Neural progenitor cell (in vitro differentiated cells): ENCODE measurements around the gene CRB2. TPM values are rescaled to one million over a fixed set of nuclear protein-coding genes. Genes with fewer than 3 reads are reported as not detected.

Source experiments
- DNase-seq: peaks from one replicate; pipeline ENCODE4 v3.0.0-alpha.2; 2016; ENCODE audit warnings: low spot score
- H2AFZ ChIP-seq: fragments of 200-600 bp; sonication (generic); replicated peaks from 2 replicates; pipeline ENCODE4 v1.6.1; 2016; ENCODE audit warnings: antibody characterized with exemption
- H3F3A ChIP-seq: fragments of 200-600 bp; sonication (generic); 2 replicates; pipeline ENCODE4 v1.6.1; 2016; ENCODE audit warnings: antibody characterized with exemption, low read depth
- H3K27ac ChIP-seq: fragments of 200-600 bp; sonication (generic); 2 replicates; pipeline ENCODE4 v1.5.1; 2016; ENCODE audit warnings: mild to moderate bottlenecking
- H3K27me3 ChIP-seq: fragments of 200-600 bp; sonication (generic); 2 replicates; pipeline ENCODE4 v1.6.1; 2016; ENCODE audit warnings: mild to moderate bottlenecking, moderate library complexity
- H3K36me3 ChIP-seq: fragments of 200-600 bp; sonication (generic); 2 replicates; pipeline ENCODE4 v1.5.1; 2016
- H3K4me1 ChIP-seq: fragments of 200-600 bp; sonication (generic); 2 replicates; pipeline ENCODE4 v1.6.1; 2016; ENCODE audit warnings: mixed run types
- H3K4me2 ChIP-seq: fragments of 200-600 bp; sonication (generic); 2 replicates; pipeline ENCODE4 v1.6.1; 2016
- H3K4me3 ChIP-seq: fragments of 200-600 bp; sonication (generic); 2 replicates; pipeline ENCODE4 v1.5.1; 2016
- H3K79me2 ChIP-seq: fragments of 200-600 bp; sonication (generic); 2 replicates; pipeline ENCODE4 v1.6.1; 2016; ENCODE audit warnings: low read depth
- H3K9ac ChIP-seq: fragments of 200-600 bp; sonication (generic); 2 replicates; pipeline ENCODE4 v1.6.1; 2016
- H3K9me3 ChIP-seq: fragments of 200-600 bp; sonication (generic); 2 replicates; pipeline ENCODE4 v1.5.1; 2016; ENCODE audit warnings: low read depth
- H4K20me1 ChIP-seq: fragments of 200-600 bp; sonication (generic); 2 replicates; pipeline ENCODE4 v1.6.1; 2016; ENCODE audit warnings: low read depth
- H3K27ac Mint-ChIP-seq: 3 replicates; pipeline ENCODE4 v1.8.0; 2021; ENCODE audit warnings: mixed read lengths
- H3K27me3 Mint-ChIP-seq: 2 replicates; pipeline ENCODE4 v1.8.0; 2022; ENCODE audit warnings: low read depth, mild to moderate bottlenecking, inconsistent platforms, moderate library complexity, mixed read lengths; ENCODE audit not compliant: insufficient read depth
- H3K36me3 Mint-ChIP-seq: 3 replicates; pipeline ENCODE4 v1.8.0; 2021; ENCODE audit warnings: mixed read lengths
- H3K4me1 Mint-ChIP-seq: 3 replicates; pipeline ENCODE4 v1.8.0; 2021; ENCODE audit warnings: mixed read lengths
- H3K4me3 Mint-ChIP-seq: 3 replicates; pipeline ENCODE4 v1.8.0; 2021; ENCODE audit warnings: mild to moderate bottlenecking, moderate library complexity, mixed read lengths
- H3K9me3 Mint-ChIP-seq: 3 replicates; pipeline ENCODE4 v1.8.0; 2020; ENCODE audit warnings: mixed read lengths
- CTCF ChIP-seq: fragments of 200-600 bp; sonication (generic); IDR thresholded peaks from 2 replicates; pipeline ENCODE4 v1.5.1; 2017; ENCODE audit warnings: antibody characterized with exemption, mild to moderate bottlenecking
- EZH2 ChIP-seq: fragments of 200-600 bp; sonication (generic); IDR thresholded peaks from 2 replicates; pipeline ENCODE4 v1.6.1; 2017; ENCODE audit warnings: antibody characterized with exemption, mild to moderate bottlenecking, moderate library complexity
- EZH2phosphoT487 ChIP-seq: fragments of 200-600 bp; sonication (generic); IDR thresholded peaks from 2 replicates; pipeline ENCODE4 v1.6.1; 2017; ENCODE audit warnings: antibody characterized with exemption
- total RNA-seq: library from RNA; depleted of rRNA; stranded (reverse); fragments of >200 nt; gene quantifications from 2 replicates; pipeline ENCODE4 v1.2.3, GENCODE V29; 2015; ENCODE audit warnings: low replicate concordance

CRB2 gene
- total RNA-seq, 1 donor from 2014 or later: 18.5 TPM

- TF ChIP-seq EZH2phosphoT487: no peak
- no peak for TF ChIP-seq EZH2
- TF ChIP-seq CTCF: no peak
- Histone ChIP-seq H3K36me3 (no peaks in the 10 kb centered on the region), H3K4me3 (peak overlapping the region; percentile 21), H3K9ac (no peak overlapping the region), H3K4me2 (peak overlapping the region; percentile 99), H3K79me2 (peaks cover 85% of the 10 kb centered on the region), H3K4me1 (peaks cover 63% of the 10 kb centered on the region), H2AFZ (no peak overlapping the region), H3K27me3 (no peaks in the 10 kb centered on the region), H4K20me1 (peaks cover 47% of the 10 kb centered on the region), H3K9me3 (no peaks in the 10 kb centered on the region), H3K27ac (no peak overlapping the region), H3F3A (peaks cover 63% of the 10 kb centered on the region)
- peak overlapping the region; percentile 81 for H3K4me3 Mint-ChIP-seq
- peaks cover 81% of the 10 kb centered on the region for H3K4me1 Mint-ChIP-seq
- peaks cover 14% of the 10 kb centered on the region for H3K36me3 Mint-ChIP-seq
- peak overlapping the region; percentile 98 for H3K27ac Mint-ChIP-seq
- peak; percentile 98 for DNase-seq
- no peaks in the 10 kb centered on the region for H3K9me3 Mint-ChIP-seq
- H3K27me3 Mint-ChIP-seq: peaks cover 14% of the 10 kb centered on the region
Measured at GRCh38 chr9:123360161-123361085, 4.4 kb downstream of the CRB2 start.

- peaks cover 16% of the 10 kb centered on the region for H3K36me3 Mint-ChIP-seq
- H3K36me3 ChIP-seq: no peaks in the 10 kb centered on the region
- H3K9me3 Mint-ChIP-seq: no peaks in the 10 kb centered on the region
- H2AFZ ChIP-seq: no peak overlapping the region
- DNase-seq: no peak
- H3K4me1 ChIP-seq: peaks cover 63% of the 10 kb centered on the region
- peak overlapping the region; percentile 78 for H3K4me3 Mint-ChIP-seq
- H3K9ac ChIP-seq: no peak overlapping the region
- TF ChIP-seq EZH2phosphoT487 (no peak), EZH2 (no peak), CTCF (no peak)
- peak overlapping the region; percentile 72 for H3K4me2 ChIP-seq
- H4K20me1 ChIP-seq: peaks cover 51% of the 10 kb centered on the region
- peak overlapping the region; percentile 21 for H3K4me3 ChIP-seq
- H3K27me3 Mint-ChIP-seq: peaks cover 14% of the 10 kb centered on the region
- H3K27ac ChIP-seq: no peak overlapping the region
- peaks cover 58% of the 10 kb centered on the region for H3F3A ChIP-seq
- H3K4me1 Mint-ChIP-seq: peaks cover 80% of the 10 kb centered on the region
- H3K27ac Mint-ChIP-seq: peak overlapping the region; percentile 74
- peaks cover 86% of the 10 kb centered on the region for H3K79me2 ChIP-seq
- no peaks in the 10 kb centered on the region for H3K27me3 ChIP-seq
- H3K9me3 ChIP-seq: no peaks in the 10 kb centered on the region
Measured at GRCh38 chr9:123361086-123361730, 5.2 kb downstream of the CRB2 start.

GRCh38 chr9:123361731-123362510, 5.9 kb downstream of the CRB2 start:
- peaks cover 76% of the 10 kb centered on the region for H3K4me1 Mint-ChIP-seq
- no peak for DNase-seq
- H3K9ac ChIP-seq: no peak overlapping the region
- H3K4me3 ChIP-seq: no peak overlapping the region
- no peaks in the 10 kb centered on the region for H3K27me3 ChIP-seq
- no peak overlapping the region for H3K27ac ChIP-seq
- H3K9me3 ChIP-seq: no peaks in the 10 kb centered on the region
- peak overlapping the region; percentile 78 for H3K4me3 Mint-ChIP-seq
- peaks cover 79% of the 10 kb centered on the region for H3K79me2 ChIP-seq
- H3K27ac Mint-ChIP-seq: peak overlapping the region; percentile 74
- H3K9me3 Mint-ChIP-seq: no peaks in the 10 kb centered on the region
- no peak for TF ChIP-seq CTCF
- TF ChIP-seq EZH2phosphoT487: no peak
- no peak for TF ChIP-seq EZH2
- H2AFZ ChIP-seq: no peak overlapping the region
- H4K20me1 ChIP-seq: peaks cover 55% of the 10 kb centered on the region
- peak overlapping the region; percentile 72 for H3K4me2 ChIP-seq
- H3K27me3 Mint-ChIP-seq: peaks cover 11% of the 10 kb centered on the region
- peaks cover 51% of the 10 kb centered on the region for H3F3A ChIP-seq
- H3K36me3 ChIP-seq: no peaks in the 10 kb centered on the region
- H3K36me3 Mint-ChIP-seq: peaks cover 16% of the 10 kb centered on the region
- peaks cover 63% of the 10 kb centered on the region for H3K4me1 ChIP-seq
